Measurements from ENCODE around the gene HSPA4. TPM values are rescaled to one million over a fixed set of nuclear protein-coding genes. Genes with fewer than 3 reads are reported as not detected.

HSPA4 gene
- total and polyA plus RNA-seq, 4 donors: 22.1 to 39.7 (median 31.9) TPM

- H3K27ac ChIP-seq (ENCODE audit: low read depth in 1 of 2, low read length in 2 of 2): no peak overlapping the region
- no peak overlapping the region for H3K4me3 ChIP-seq (ENCODE audit: low read depth in 1 of 3, low read length in 3 of 3)
- H3K9ac ChIP-seq (ENCODE audit: low read depth in 1 of 2, low read length in 2 of 2): no peak overlapping the region
- no peaks in the 10 kb centered on the region for H3K4me1 ChIP-seq (ENCODE audit: control insufficient read depth in 4 of 4, insufficient read depth in 4 of 4, low read length in 3 of 4)
- no peak for DNase-seq (ENCODE audit: low spot score)
- no peaks in the 10 kb centered on the region for H3K9me3 ChIP-seq (ENCODE audit: control insufficient read depth in 4 of 4, low read length in 3 of 4)
- TF ChIP-seq ZBTB33 (IDR thresholded peaks at IDR 0.05) (no peak), MAX (IDR thresholded peaks at IDR 0.05) (no peak), RAD21 (IDR thresholded peaks at IDR 0.05) (no peak), HNF4G (IDR thresholded peaks at IDR 0.05) (no peak), FOXA2 (IDR thresholded peaks at IDR 0.05) (no peak), GABPA (IDR thresholded peaks at IDR 0.05 in 1 of 2, conservative IDR thresholded peaks at IDR 0.05 in 1 of 2) (no peak), ATF3 (IDR thresholded peaks at IDR 0.05) (no peak), CTCF (IDR thresholded peaks at IDR 0.05; ENCODE audit: low read depth, low read length, missing input control) (no peak), RXRA (IDR thresholded peaks at IDR 0.05) (no peak), SP1 (IDR thresholded peaks at IDR 0.05) (no peak), JUND (IDR thresholded peaks at IDR 0.05) (no peak)
- no peaks in the 10 kb centered on the region for H3K27me3 ChIP-seq (ENCODE audit: control insufficient read depth in 4 of 4, insufficient read depth in 4 of 4, low read length in 3 of 4)
- H3K36me3 ChIP-seq (ENCODE audit: control insufficient read depth in 4 of 4, insufficient read depth in 3 of 4, low read depth in 1 of 4, low read length in 3 of 4): no peaks in the 10 kb centered on the region
- WGBS: 89% methylated on average over 4 of the region's 4 CpGs
Observed at GRCh38 chr5:133118741-133119140, 66.9 kb downstream of the HSPA4 start.

- TF ChIP-seq EGR1 (IDR thresholded peaks at IDR 0.05; ENCODE audit: low read depth in 2 of 2): no peak
- no peak for TF ChIP-seq TAF1 (conservative IDR thresholded peaks at IDR 0.05)
- no peak for TF ChIP-seq YY1 (IDR thresholded peaks at IDR 0.05)
- TF ChIP-seq REST (IDR thresholded peaks at IDR 0.05): no peak
- no peak for TF ChIP-seq FOXA2 (IDR thresholded peaks at IDR 0.05)
- TF ChIP-seq RXRA (IDR thresholded peaks at IDR 0.05): no peak
- TF ChIP-seq HNF4A (conservative IDR thresholded peaks at IDR 0.05): no peak
- TF ChIP-seq RAD21 (IDR thresholded peaks at IDR 0.05): no peak
- no peak for TF ChIP-seq NR2F2 (IDR thresholded peaks at IDR 0.05)
- no peak for TF ChIP-seq ZBTB33 (IDR thresholded peaks at IDR 0.05)
- TF ChIP-seq FOXA1 (IDR thresholded peaks at IDR 0.05): no peak
- TF ChIP-seq GABPA (IDR thresholded peaks at IDR 0.05 in 1 of 2, conservative IDR thresholded peaks at IDR 0.05 in 1 of 2): no peak
- H3K27ac ChIP-seq (ENCODE audit: low read depth in 1 of 2, low read length in 2 of 2): no peak overlapping the region
- no peaks in the 10 kb centered on the region for H3K36me3 ChIP-seq (ENCODE audit: control insufficient read depth in 4 of 4, insufficient read depth in 3 of 4, low read depth in 1 of 4, low read length in 3 of 4)
- WGBS: 89% methylated on average over 4 of the region's 4 CpGs
- no peak overlapping the region for H3K9ac ChIP-seq (ENCODE audit: low read depth in 1 of 2, low read length in 2 of 2)
- H3K4me1 ChIP-seq (ENCODE audit: control insufficient read depth in 4 of 4, insufficient read depth in 4 of 4, low read length in 3 of 4): no peaks in the 10 kb centered on the region
- H3K4me3 ChIP-seq (ENCODE audit: low read depth in 1 of 3, low read length in 3 of 3): no peak overlapping the region
- no peak for DNase-seq (ENCODE audit: low spot score)
- H3K27me3 ChIP-seq (ENCODE audit: control insufficient read depth in 4 of 4, insufficient read depth in 4 of 4, low read length in 3 of 4): no peaks in the 10 kb centered on the region
- H3K9me3 ChIP-seq (ENCODE audit: control insufficient read depth in 4 of 4, low read length in 3 of 4): no peaks in the 10 kb centered on the region
Observed at GRCh38 chr5:133119233-133119711, 67.5 kb downstream of the HSPA4 start.

Measured in liver (tissue), 9 donors.